CD4-positive, alpha-beta T cell treated with Interleukin-4 for 4 hours (primary cell): ENCODE results near the gene ANKRD13B.
A peak's percentile ranks its signal among the peaks of the same experiment; 100 is the strongest.

Experiments used
- DNase-seq: peaks from one replicate; pipeline ENCODE4 v3.0.0-alpha.2; 2020

ANKRD13B gene

DNA sequence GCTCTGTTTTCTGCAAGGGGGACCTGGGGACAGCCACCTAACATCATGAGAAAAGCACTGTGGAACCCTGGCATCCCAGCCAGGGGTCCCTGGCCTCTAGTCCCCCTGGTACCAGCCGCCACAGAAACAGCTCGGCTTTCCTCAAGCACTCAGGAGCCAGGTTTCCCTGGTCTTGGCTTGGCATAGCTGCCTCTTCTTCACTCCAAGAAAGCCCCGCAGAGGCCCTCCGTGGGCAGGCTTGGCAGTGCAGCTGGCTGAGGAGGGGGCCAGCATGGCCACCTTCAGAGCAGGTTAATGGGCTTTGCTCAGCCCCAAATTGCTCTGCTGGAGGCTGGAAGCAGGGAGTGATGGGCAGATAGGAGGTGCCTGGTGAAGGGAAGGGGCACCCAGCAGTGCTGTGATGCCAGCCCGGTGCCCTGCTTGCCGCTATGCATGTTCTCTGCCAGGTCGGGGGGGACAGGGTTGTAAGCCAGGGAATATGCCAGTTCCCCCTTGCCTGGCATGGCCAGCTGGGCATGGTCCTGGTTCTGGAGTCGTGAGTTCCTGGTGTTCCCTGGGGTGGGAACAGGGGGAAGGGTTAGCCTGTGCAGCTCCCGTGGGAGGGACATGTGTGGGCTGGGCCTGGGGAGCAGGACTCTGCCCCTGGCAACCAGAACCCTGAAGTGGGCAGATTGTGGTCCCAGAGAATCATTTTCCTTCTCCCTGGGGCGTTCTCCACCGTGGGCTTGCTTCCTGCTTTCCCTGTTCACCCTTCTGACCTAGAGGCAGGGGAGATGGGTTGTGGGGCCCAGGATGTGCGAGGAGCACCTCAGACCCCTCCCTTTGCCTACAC, 3.2 kb downstream of the ANKRD13B start:
- DNase-seq, result no peak

DNA sequence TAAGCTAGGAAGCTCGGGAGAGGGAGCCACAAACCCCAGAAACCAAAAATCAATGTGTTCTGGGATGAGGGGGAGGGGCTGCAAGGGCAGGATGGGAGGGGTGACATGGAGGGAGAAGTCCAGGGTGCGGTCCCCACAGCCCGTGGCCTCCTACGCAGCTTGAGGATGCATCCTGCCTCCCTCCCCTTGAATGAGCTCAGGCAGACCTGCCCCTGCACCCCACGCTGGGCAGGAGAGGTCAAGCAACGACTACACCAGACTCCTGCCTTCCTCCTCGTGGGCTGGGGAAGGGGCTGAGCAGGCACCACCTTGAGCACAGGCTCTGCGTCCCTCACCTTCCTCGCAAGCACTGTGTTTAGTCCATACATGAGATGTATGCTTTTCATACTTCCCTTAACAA, 3.9 kb downstream of the ANKRD13B start:
- no peak for DNase-seq

DNA sequence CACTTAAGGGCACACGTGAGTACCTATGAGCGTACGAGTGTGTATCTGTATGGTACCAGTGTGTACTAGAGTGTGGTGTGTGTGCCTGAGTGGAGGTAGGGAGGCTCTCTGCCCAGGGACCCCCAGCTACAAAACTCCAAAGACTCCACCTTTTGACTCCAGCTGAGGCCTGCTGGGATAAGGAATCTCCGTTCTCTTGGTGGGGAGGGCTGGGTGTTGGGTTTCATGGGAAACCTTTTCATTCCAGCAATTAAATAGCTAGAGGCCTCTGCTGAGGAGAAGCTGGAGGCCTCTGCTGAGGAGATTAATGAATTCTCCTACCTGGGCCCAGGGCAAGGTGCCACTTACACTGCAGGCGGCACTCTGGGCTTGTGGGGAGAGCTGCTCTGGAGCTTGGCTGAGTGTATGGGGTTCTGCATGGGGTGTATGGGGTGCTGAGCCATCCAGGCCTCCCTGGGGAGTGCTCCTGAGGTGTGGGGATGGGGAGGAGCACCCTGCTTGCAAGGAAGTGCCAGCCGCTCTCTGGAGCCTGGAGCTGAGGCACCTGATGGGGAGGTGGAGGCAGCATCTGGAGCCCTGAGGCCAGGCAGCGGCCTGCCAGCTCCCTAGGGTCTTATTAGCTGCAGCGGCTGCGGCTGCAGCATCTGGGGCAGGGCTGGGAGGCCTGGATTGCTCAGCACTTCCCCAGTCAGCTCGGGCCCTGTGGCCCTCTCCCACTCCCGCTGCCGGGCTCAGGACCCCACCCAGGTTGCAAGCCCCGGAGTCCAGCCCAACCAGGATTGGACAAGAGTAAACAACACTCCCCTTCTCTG, 4.6 kb downstream of the ANKRD13B start:
- no peak for DNase-seq

DNA sequence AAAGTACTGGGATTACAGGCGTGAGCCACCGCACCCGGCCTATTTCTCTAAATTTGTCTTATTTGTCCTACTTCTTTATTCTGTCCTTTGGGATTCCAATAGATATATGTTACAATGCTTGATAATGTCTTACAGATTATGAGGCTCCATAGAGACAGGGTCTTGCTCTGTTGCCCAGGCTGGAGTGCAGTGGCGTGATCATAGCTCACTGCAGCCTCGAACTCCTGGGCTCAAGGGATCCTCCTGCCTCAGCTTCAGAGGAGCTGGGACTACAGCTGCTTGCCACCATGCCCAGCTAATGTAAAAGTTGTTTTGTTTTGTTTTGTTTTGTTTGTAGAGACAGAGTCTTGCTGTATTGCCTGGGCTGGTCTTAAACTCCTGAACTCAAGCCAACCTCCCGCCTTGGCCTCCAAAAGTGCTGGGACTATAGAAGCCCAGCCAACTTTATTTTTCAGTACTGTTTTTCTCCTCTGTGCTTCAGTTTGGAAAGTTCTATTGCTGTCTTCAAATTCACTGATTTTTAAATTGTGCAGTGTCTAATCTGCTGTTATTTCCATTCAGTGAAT, 10.3 kb downstream of the ANKRD13B start:
- DNase-seq, result no peak

DNA sequence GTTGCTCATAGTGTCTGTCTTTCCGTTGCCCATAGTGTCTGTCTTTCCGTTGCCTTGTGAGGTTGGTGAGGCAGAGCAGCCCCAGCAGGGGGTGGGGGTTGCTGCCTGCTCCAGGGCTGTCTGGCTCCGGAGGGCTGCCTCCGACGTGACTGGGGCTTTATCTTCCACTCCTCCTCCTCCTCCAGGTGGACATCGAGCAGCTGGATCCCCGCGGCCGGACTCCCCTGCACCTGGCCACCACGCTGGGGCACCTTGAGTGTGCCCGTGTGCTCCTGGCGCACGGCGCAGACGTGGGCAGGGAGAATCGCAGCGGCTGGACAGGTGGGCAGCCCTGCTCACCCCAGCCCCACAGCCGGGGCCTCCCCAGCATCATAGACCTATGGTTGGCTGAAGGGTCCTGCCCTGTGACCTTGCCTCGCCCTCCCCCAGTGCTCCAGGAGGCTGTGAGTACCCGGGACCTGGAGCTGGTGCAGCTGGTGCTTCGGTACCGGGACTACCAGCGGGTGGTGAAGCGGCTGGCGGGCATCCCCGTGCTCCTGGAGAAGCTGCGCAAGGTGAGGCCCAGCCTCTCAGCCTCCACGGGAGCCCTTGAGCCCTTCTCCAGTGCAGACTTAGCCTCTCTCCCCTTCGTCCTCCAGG, 14.7 kb downstream of the ANKRD13B start:
- DNase-seq, result no peak

DNA sequence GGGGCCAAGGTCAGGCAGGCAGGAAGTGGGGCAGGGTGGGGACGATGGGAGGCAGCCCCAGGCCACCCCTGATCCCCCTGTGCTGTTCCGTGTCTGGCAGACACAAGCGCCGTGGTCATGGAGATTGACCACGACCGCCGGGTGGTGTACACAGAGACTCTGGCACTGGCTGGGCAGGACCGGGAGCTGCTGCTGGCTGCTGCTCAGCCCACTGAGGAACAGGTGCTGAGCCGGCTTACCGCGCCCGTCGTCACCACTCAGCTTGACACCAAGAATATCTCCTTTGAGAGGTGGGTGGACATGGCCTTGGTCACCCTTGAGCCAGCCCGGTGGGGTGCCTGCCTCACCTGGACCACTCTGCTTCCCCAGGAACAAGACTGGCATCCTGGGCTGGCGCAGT, 16.1 kb downstream of the ANKRD13B start:
- DNase-seq, result no peak

DNA sequence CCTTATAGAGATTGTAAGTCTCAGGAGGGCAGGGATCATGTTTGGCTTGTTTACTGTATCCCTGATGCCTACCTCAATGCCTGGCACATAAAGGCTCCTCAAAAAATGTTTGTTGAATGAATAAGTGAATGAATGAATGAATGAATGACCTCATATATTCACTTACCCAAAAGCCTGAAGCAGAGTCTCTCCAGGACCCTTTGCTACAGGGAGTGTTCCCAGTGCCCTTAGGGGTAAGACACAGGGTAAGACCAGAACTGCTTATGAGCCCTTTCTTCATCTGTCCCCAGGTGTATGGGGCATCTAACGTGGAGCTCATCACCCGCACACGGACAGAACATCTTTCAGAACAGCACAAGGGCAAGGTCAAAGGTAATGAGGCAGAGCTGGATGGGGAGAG, 17.5 kb downstream of the ANKRD13B start:
- no peak for DNase-seq

DNA sequence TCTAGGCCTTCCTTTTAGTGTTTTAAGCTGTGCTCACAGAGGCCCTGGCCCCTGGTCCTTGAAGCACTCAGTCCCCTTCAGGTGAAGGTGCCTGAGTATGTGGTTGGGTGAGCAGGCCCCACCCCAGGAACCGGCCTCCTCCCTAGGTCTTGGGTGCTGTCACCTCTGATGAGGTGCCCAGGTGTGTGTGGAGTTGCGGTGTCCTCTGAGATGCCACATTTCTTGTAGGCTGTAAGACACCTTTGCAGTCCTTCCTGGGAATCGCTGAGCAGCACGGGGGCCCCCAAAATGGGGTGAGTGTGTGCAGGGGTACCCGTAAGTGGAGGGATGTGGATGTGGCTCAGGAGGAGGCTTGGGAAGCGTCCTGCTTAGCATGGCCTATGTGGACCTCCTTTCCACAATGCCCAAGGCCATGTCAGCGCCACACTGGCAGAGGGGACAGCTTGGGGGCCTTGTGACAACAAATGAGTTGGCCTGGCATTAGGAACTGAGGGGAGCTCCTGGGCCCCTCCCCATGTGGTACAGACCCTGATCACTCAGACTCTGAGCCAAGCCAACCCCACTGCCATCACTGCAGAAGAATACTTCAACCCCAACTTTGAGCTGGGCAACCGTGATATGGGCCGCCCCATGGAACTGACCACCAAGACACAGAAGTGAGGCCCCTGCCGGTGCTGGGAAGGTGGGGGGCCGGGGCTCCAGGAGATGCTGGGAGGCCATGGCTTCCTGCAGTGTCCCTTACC, 18.6 kb downstream of the ANKRD13B start:
- no peak for DNase-seq

DNA sequence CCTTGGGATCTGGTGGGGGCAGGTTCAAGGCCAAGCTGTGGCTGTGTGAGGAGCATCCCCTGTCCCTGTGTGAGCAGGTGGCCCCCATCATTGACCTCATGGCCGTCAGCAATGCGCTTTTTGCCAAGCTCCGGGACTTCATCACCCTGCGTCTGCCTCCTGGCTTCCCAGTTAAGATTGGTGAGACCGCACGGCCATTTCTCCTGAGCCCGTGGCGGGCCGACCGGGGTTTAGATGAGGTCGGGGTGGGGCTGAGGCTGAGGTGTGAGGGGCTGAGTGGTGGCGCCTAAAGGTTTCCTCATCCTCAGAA, 19.1 kb downstream of the ANKRD13B start:
- no peak for DNase-seq

DNA sequence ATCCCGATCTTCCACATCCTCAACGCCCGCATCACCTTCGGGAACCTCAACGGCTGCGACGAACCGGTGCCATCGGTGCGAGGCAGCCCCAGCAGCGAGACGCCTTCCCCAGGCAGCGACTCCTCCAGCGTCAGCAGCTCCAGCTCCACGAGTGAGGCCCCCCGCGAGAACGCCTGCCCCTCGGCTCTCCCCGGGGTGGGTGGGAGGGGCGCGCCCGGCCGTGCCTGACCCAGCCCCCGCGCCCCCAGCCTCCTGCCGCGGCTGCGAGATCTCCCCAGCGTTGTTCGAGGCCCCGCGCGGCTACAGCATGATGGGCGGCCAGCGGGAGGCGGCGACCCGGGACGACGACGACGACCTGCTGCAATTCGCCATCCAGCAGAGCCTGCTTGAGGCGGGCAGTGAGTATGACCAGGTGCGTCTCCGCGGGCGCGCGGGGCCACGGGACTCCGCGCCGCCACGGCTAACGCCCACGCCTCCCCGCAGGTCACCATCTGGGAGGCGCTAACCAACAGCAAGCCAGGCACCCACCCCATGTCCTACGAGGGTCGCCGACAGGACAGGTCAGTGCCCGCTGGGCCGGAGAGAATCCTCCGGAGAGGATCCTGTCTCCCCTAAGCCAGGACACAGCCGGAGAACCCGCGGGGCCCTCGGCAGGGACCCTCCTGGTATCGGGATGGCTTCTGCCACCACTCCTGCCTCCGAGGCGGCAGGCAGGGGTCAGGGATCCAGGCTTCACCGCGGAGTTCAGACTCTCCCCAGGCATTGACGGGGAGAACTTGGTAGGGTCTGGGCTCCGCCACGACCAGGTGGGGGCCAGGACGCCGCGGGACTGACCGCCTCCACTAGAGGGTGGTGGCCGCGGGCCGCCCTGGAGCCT, 19.7 kb downstream of the ANKRD13B start:
- no peak for DNase-seq

DNA sequence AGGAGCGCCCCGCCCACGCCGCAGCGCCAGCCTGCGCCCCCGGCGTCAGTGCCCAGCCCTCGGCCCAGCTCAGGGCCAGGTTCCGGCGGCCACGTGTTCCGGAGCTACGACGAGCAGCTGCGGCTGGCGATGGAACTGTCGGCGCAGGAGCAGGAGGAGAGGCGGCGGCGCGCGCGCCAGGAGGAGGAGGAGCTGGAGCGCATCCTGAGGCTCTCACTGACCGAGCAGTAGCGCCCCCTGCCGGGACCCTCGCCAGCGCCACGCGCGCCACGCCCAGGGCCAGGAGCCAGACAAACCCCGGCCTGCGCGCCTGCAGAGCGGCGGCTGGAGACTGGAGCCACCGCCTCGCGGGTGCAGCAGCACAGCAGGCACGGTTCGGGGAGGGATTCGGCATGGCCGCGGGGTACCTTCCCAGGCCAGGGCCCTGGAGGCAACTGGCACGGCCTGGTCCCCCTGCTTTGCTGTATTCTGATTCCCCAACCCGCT, 20.5 kb downstream of the ANKRD13B start:
- peak; percentile 89 for DNase-seq

DNA sequence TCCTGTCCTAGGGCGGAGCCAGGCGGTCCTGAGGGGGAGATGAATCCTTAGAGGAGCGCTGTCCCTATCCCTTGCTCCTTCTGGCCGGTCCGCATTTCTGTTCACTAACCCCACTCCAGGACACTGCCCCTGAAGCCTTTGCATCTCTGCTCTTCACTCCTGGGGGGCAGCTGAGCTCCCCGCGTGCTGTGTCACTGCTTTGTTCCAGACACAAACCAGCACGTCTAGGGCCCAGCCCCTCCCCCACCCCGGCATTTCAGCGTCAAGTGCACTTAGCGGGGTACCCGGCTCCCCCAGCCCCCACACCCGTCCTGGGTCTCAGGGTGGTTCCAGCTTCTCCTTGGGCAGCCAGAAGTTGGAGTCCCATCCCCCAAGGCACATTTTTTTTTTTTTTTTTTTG, 20.9 kb downstream of the ANKRD13B start:
- no peak for DNase-seq

DNA sequence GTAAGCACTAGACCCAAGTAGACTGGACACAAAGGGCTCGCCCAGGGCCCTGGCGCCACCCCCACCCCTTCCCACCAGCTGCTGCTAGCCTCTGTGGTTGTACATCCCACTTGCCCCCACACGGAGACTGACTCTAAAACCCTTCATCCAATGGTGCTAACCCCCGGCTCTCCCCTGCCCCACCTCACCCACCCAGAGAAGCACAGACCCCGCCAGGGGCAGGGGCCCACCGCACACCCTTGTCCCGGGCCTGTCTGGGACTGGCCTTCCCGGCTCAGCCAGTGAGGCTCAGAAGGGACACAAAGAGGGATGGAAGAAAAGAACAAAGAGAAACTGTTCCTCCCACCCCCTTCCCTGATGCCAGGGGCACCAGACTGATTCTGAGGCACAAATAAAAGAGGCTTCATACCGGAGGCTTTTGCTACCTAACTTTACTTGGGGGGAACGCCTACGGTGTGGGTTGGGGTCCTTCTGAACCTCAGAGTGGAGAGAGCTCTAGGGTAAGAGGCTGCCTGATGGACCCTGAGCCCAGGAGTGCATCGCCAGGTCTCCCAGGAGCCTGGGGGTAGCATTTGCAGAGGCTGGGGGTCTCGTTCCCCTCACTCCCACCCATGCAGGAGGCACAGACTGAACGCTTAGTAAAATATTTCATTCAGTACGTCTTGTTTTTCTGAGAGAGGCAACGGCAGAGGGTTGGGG, 21.6 kb downstream of the ANKRD13B start:
- DNase-seq, result no peak

DNA sequence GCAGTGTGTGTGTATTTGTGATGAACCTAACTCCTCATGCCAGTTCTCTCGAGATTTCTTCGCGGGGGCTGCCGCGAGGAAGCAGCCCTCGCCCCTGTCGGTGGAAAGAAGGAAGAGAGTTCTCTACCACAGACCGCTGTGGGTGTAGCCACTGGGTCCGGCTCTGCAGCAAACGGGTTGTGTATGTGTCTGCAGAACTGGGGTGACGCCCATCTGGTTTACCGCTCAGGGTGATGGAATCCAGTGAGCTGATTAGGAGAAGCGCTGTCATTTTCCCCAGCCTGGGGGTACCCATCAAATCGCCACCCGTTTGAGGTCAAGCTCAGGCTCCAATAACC, 22.1 kb downstream of the ANKRD13B start:
- DNase-seq, result peak; percentile 85

DNA sequence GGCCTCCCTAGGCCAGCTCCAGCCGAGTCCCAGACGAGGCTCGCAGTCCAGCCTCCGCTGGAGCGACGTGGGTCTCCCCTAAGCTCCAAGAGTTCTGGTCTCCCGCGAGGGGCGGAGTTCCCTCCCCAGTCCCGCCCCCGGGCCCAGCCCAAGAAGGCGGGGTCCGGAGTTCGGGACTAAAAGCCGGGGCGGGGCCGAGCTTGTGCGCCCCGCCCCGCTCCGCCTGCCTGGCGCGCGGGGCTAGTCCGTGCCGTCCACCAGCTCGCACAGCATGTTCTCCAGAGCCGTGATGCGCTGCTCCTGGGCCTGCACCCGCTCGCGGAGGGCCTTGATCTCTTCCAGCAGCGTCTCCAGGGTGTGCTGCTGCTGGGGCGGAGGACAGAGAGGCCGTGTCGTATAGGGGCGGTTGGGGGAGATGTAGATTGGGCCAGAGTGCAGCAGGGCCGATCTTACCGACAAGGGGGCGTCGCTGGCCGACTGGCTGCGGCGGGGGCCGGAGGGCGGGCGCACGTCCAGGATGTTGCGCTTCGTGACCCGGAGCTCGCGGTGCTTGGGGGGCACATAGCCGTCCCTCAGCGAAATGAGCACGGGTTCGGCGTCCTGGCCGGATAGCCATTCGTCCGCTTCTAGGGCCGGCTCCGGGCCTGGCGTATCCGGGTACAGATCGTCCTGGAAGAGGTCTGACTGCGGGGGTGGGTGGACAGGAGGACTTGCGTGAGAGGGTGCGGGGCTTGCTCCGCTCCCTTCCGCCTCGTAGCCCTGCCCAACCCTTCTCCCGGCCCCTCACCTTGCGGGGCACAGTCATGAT, 22.8 kb downstream of the ANKRD13B start:
- peak; percentile 78 for DNase-seq

DNA sequence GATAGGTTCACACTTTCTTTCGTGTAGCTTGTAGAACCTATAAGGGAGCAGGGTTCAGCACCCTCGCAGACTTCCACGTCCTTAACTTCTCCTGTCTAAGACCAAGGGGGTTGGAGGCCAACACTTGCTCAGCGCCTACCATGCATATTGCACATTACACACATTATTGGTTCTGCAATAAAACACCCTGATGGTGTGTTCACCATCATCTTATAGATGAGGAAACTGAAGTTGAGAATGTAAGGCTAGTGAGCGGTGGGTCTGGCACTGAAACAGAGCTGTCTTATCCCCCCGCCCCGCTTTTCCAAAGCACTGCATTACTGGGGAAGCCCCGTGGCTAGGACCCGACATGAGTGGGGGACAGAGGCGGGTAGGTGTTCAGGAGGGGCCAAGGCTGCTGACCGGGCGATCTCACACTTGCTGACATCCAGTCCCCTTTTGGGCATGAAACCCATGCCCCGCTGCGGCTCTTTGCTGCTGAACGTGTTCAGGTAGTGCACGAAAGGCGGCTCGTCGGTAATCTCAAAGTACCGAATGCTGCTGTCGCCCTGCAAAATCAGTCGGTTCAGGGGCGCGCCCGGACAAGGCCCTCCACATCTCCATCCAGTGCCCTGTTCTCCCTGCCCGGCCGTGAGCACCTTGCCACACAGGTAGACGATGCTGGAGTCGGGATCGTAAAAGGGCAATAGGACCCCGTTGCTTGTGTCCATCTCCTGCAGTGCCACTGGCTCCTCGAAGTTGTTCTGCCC, 23.5 kb downstream of the ANKRD13B start:
- DNase-seq, result no peak

DNA sequence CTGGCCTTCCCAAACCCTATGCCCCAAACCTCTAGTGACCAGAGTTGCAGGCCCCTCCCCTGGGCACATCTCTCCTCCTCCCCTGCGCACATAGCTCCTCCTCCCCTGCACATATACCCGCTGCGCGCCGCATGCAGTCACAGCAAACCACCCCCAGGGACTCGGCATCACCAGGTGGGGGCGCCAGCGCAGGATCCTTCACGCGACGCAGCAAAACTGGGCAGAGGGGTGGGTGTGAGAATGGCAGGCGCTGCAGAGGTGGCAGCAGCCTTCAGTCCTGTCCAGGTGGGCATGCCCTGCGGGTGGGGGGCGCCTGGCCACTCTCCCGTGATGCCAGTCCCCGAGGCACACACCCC, 24.2 kb downstream of the ANKRD13B start:
- peak; percentile 90 for DNase-seq

DNA sequence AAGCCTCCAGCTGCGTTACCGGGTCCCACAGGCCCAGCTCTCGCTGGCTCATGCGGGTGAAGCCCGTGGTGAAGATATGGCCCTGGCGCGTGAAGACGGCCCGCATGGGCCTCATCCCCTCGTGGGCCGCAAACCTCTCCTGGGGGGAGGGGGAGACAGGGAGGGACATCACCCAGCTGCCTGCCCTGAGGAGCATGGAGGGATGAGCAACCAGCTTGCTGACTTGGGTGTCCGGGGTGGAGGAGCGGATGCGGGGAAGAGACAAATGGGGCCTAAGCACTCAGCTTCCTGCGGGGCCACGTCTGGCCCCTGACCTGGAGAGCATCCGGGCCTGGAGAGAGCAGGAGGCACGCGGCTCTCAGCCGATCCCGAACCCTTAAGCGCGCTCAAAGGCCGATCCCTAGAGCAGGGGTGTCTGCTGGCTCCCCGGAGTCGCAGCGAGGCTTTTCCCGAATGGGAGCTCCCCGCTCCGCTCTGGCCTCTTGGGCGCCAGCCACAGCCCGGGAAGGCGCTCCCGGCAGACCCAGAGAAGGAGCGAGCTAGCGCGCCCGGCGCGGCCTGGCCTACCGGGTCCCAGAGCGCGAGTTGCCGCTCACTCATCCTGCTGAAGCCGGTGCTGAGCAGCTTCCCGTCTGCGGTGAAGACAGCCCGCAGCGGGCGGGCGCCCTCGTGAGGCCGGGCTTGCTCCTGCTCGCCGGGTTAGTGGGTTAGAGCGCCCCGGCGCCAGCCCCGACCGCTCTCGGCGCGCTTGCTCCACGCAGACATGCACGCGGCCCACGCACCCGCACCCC, 24.7 kb downstream of the ANKRD13B start:
- peak; percentile 87 for DNase-seq
